HG03342 (cell line): Measurements from ENCODE around the gene CALCA.

Experiments
- ATAC-seq: cut with Tn5 transposase; IDR thresholded peaks from one replicate; pipeline ENCODE4 v1.9.1; 2021; ENCODE audit warnings: mild to moderate bottlenecking, moderate library complexity; ENCODE audit not compliant: unreplicated experiment

CALCA gene

DNA sequence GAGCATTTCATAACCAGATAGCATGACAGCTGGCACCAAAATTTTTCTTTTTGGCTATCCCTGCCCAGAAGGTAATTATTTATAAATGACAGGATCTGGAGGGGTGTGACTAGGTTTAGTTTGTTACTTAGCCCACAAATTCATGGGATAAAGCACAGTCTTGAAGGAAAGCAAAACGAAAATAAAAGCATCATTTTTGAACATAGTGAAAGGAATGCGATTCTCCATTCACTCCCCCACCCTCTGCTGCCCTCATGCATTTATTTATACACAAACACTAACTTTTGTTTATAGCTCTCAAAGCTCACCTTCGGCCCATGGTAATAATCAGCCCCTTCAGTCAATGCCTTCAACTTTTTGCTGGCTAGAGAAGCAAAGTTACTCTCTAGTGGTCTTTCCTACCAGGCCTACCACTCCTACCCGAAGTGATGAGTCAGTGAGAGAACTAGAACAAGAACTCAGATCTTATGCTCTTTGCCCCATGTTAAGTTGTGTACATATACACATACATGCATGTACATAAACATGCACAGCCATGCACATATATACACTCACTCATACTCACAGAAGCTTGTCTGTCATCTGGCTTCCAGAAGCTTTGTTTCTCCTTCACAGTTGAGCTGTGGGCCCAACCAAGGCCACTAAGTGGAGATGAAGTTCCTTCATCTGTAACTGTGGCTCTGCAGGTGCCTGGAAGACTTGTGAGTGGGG is 22.6 kb downstream of the CALCA start:
- ATAC-seq = no peak

DNA sequence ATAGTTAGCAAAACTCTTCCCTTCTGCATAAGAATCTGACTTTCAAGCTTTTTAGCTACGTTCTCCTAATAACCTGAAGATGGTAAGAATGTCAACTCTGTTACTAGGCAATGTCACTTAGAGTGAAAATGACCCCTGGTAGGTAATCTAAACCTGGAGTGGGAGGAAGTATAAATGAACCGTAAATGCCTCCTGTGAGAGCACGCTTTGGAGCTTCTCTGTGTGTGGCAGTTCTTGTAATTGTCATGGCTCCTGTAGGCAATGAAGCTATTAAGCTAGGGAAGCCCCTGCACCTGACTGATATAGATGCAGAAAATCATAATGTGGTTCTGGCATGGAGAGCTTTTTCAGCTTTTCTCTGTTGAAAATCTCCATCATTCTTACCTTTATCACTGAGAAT is 29.4 kb downstream of the CALCA start:
- no peak for ATAC-seq

DNA sequence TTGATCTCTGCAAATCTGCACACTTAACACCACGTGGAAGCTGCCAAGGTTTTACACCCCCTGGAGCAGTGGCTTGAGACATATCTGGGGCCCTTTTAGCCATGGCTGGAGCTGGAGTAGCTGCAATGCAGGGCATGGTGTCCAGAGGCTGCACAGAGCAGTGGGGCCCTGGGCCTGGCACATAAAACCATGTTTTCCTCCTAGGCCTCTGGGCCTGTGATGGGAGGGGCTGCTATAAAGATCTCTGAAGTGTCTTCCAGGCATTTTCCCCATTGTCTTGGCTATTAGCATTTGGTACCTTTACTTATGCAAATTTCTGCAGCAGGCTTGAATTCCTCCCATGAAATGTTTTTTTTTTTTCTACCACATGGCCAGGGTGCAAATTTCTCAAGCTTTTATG is 33.2 kb downstream of the CALCA start:
- no peak for ATAC-seq

DNA sequence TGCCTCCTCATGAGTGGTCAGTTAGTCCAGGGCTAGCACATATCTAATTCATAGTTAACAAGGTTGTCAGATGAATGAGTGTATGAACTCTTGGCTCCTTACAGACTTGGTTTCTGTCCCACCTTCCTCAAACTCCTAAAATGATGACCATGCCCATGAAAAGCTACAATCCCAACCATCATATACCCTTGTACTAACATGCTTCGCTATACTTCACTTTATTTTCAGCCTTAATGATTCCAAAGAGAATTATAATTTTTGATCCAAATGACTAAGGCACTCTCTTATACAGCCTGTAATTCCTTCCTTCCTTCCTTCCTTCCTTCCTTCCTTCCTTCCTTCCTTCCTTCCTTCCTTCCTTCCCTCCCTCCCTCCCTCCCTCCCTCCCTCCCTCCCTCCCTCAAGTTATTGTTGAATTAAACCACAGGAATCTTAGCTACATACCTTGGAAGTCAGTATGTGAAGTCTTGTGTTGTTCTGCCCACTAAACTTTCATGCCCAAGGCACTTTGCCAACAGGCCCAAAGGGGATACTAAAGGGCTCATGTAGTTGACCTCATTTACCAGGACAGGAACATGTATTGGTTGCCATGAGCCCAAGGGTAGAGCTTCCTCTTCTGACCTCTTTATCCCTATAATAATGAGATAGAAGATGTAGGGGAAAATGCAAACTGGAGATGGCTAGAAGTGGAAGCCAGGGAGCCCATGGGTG is 37.4 kb downstream of the CALCA start:
- ATAC-seq = no peak

DNA sequence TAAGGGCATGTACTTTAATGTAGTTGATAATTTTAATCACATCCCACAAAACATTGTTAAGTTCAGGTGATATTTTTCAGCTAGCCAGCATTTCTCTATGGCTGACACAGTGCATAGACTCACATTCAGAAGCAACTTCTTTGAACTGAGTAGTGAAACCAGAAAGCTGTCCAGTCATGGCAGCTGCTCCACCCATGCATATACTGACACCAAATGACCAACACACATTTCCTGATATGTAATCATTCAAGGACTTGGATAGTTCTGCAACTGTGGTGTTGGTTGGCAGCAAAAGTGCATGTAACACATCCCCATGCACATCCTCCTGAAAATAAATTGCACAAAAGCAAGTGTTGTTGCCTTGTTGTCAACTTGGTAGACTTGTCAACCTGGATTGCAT is 39.7 kb downstream of the CALCA start:
- no peak for ATAC-seq

DNA sequence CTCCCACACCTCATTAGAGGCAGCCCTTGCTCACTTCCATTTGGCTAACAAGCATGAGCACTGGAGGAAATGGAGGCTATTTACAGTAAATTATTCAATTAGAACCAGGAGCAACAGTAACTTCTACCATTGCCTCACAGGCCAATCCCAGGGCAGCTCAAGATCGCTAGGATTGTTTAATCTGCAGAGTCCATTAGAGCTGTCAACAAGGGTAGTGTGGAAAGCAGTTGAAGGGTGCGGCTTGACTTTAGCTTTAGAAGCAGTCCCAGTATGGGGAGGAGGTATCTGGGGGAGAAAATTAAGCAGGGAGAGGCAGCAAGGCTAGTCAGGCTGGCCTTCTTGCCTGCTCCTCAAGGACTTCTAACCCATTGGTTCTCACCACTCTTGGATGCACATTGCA is 41.8 kb downstream of the CALCA start:
- no peak for ATAC-seq

DNA sequence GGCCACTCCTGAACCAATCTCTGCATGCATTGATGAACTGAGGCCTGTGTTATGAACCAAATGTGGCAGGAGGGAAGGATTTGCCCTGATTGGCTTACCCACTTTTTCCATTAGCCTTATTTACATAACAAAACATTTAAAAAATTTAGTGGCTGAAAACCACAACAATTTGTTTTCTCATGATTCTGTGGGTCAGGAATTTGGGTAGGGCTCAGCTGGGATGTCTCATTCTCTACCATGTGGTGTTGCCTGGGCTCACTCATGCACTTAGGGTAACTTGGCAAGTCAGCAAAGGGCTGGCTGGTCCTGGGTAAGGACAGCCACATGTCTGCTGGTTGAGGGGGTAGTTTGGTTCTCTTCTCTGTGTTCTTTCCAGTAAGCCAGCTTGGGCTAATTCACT is 45.0 kb downstream of the CALCA start:
- no peak for ATAC-seq

DNA sequence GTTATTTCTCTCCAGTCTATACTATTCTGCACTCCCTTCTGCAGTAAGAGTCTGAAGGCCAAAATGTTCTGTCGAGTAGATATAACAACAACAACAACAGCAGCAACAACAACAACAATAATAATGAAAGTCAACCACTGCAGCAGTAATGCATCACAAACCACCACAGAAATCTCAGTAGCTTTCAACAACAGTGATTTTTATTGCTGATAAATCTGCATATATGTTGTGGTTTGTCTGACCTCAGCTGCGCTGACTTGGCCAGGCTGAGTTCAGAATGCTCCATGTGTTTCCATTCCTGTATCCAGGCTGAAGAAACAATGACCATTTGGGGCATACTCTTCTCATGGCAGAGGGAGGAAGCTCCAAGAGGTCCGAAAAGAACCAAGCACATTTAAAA is 47.8 kb downstream of the CALCA start:
- ATAC-seq = no peak
